HEK293 (cell line): Measurements from ENCODE around the gene DAGLA.

Experiments used
- CTCF ChIA-PET: fragments of 350-600 bp; formaldehyde crosslinking; extraction: SDS; loops from one replicate; lab custom pipeline; 2021; ENCODE audit warnings: antibody characterized with exemption; lab: Yijun Ruan, JAX
- POLR2A ChIA-PET: fragments of 300-600 bp; formaldehyde crosslinking; extraction: SDS; loops from one replicate; lab custom pipeline; 2020; ENCODE audit warnings: antibody characterized with exemption, inconsistent platforms; lab: Yijun Ruan, JAX
- H3K27ac ChIP-seq: fragments of 200-500 bp; sonication (Bioruptor generic); 2 replicates; pipeline ENCODE4 v1.5.1; 2014; ENCODE audit warnings: low read depth, low read length, control low read depth, inconsistent platforms; ENCODE audit errors: extremely low read depth
- H3K36me3 ChIP-seq, 2 experiments: fragments of 200-500 bp in 1 of 2; sonication (Bioruptor generic) in 1 of 2; 1 replicate in 1 of 2; 2 replicates in 1 of 2; pipeline ENCODE4 v1.5.1; 2014 to 2017; ENCODE audit warnings: inconsistent platforms in 2 of 2, low read length in 2 of 2; ENCODE audit not compliant: control insufficient read depth in 2 of 2, insufficient read depth in 1 of 2
- H3K4me1 ChIP-seq: fragments of 200-500 bp; sonication (Bioruptor generic); 2 replicates; pipeline ENCODE4 v1.5.1; 2014; ENCODE audit warnings: mild to moderate bottlenecking, low read length, inconsistent platforms; ENCODE audit not compliant: control insufficient read depth, insufficient read depth
- H3K4me3 ChIP-seq: 2 replicates; pipeline ENCODE4 v1.5.1; 2011; ENCODE audit warnings: low read depth, mild to moderate bottlenecking, control low read depth, low read length, moderate library complexity
- H3K9me3 ChIP-seq: fragments of 200-500 bp; sonication (Bioruptor generic); 2 replicates; pipeline ENCODE4 v1.5.1; 2014; ENCODE audit warnings: low read depth, low read length, inconsistent platforms; ENCODE audit not compliant: control insufficient read depth, insufficient read depth
- FEZF1 ChIP-seq: fragments of 450-650 bp; formaldehyde crosslinking; IDR thresholded peaks from 2 replicates; pipeline ENCODE4 v1.5.1; 2016; ENCODE audit warnings: missing biosample characterization, missing genetic modification characterization
- GFI1B ChIP-seq: fragments of 450-650 bp; formaldehyde crosslinking; IDR thresholded peaks from 2 replicates; pipeline ENCODE4 v1.5.1; 2016; ENCODE audit warnings: missing biosample characterization, missing genetic modification characterization
- HIC1 ChIP-seq: fragments of 450-650 bp; formaldehyde crosslinking; IDR thresholded peaks from 2 replicates; pipeline ENCODE4 v1.5.1; 2016; ENCODE audit warnings: missing biosample characterization, missing genetic modification characterization
- HOXC10 ChIP-seq: sonication (generic); formaldehyde crosslinking; IDR thresholded peaks from 2 replicates; pipeline ENCODE4 v1.8.1; 2023; ENCODE audit warnings: mild to moderate bottlenecking, missing genetic modification reagents
- KLF10 ChIP-seq: fragments of 450-650 bp; IDR thresholded peaks from 2 replicates; pipeline ENCODE4 v1.5.1; 2018; ENCODE audit warnings: missing biosample characterization, mild to moderate bottlenecking, missing genetic modification characterization
- SP2 ChIP-seq: fragments of 450-650 bp; formaldehyde crosslinking; IDR thresholded peaks from 2 replicates; pipeline ENCODE4 v1.5.1; 2016; ENCODE audit warnings: missing biosample characterization, missing genetic modification characterization
- WT1 ChIP-seq: fragments of 450-650 bp; formaldehyde crosslinking; IDR thresholded peaks from 2 replicates; pipeline ENCODE4 v1.5.1; 2016; ENCODE audit warnings: missing biosample characterization, missing genetic modification characterization
- ZBTB17 ChIP-seq: fragments of 450-650 bp; formaldehyde crosslinking; IDR thresholded peaks from 2 replicates; pipeline ENCODE4 v1.5.1; 2016; ENCODE audit warnings: missing biosample characterization, missing genetic modification characterization
- ZBTB26 ChIP-seq: fragments of 450-650 bp; formaldehyde crosslinking; optimal IDR thresholded peaks from 2 replicates; pipeline ENCODE3; 2016; ENCODE audit warnings: missing biosample characterization, mild to moderate bottlenecking, missing genetic modification characterization
- ZFP37 ChIP-seq: fragments of 450-650 bp; formaldehyde crosslinking; IDR thresholded peaks from 2 replicates; pipeline ENCODE4 v1.5.1; 2016; ENCODE audit warnings: missing biosample characterization, missing genetic modification characterization
- ZNF114 ChIP-seq: fragments of 450-650 bp; formaldehyde crosslinking; IDR thresholded peaks from 2 replicates; pipeline ENCODE4 v1.5.0; 2017; ENCODE audit warnings: missing biosample characterization, missing genetic modification characterization
- ZNF202 ChIP-seq: fragments of 450-650 bp; formaldehyde crosslinking; IDR thresholded peaks from 2 replicates; pipeline ENCODE4 v1.5.1; 2016; ENCODE audit warnings: missing biosample characterization, missing genetic modification characterization, borderline replicate concordance
- ZNF23 ChIP-seq: fragments of 450-650 bp; formaldehyde crosslinking; IDR thresholded peaks from 2 replicates; pipeline ENCODE4 v1.5.1; 2016; ENCODE audit warnings: missing biosample characterization, missing genetic modification characterization, borderline replicate concordance
- ZNF239 ChIP-seq: fragments of 450-650 bp; formaldehyde crosslinking; IDR thresholded peaks from 2 replicates; pipeline ENCODE4 v1.5.1; 2016; ENCODE audit warnings: missing biosample characterization, missing genetic modification characterization
- ZNF394 ChIP-seq: fragments of 450-650 bp; formaldehyde crosslinking; IDR thresholded peaks from 2 replicates; pipeline ENCODE4 v1.5.1; 2016; ENCODE audit warnings: missing biosample characterization, missing genetic modification characterization, mild to moderate bottlenecking, moderate library complexity, borderline replicate concordance
- ZNF560 ChIP-seq: fragments of 450-650 bp; formaldehyde crosslinking; IDR thresholded peaks from 2 replicates; pipeline ENCODE4 v1.5.1; 2017; ENCODE audit warnings: missing biosample characterization, missing genetic modification characterization, borderline replicate concordance
- ZNF610 ChIP-seq: fragments of 450-650 bp; formaldehyde crosslinking; IDR thresholded peaks from 2 replicates; pipeline ENCODE4 v1.5.1; 2016; ENCODE audit warnings: missing biosample characterization, missing genetic modification characterization, borderline replicate concordance
- ZNF658 ChIP-seq: fragments of 450-650 bp; formaldehyde crosslinking; IDR thresholded peaks from 2 replicates; pipeline ENCODE4; 2016; ENCODE audit warnings: missing biosample characterization, missing genetic modification characterization
- ZNF660 ChIP-seq: fragments of 450-650 bp; IDR thresholded peaks from 2 replicates; pipeline ENCODE4 v1.5.1; 2018; ENCODE audit warnings: missing biosample characterization, mild to moderate bottlenecking, missing genetic modification characterization
- ZNF707 ChIP-seq: fragments of 450-650 bp; formaldehyde crosslinking; IDR thresholded peaks from 2 replicates; pipeline ENCODE4 v1.5.1; 2016; ENCODE audit warnings: missing biosample characterization, missing genetic modification characterization
- ZNF768 ChIP-seq: fragments of 450-650 bp; formaldehyde crosslinking; IDR thresholded peaks from 2 replicates; pipeline ENCODE4 v1.5.1; 2018; ENCODE audit warnings: missing biosample characterization, mild to moderate bottlenecking, missing genetic modification characterization
- ZNF776 ChIP-seq: fragments of 450-650 bp; formaldehyde crosslinking; IDR thresholded peaks from 2 replicates; pipeline ENCODE4 v1.5.0; 2017; ENCODE audit warnings: missing biosample characterization, missing genetic modification characterization, borderline replicate concordance
- ZNF791 ChIP-seq: fragments of 450-650 bp; formaldehyde crosslinking; IDR thresholded peaks from 2 replicates; pipeline ENCODE4 v1.5.1; 2016; ENCODE audit warnings: missing biosample characterization, missing genetic modification characterization
- ZSCAN16 ChIP-seq: fragments of 450-650 bp; formaldehyde crosslinking; IDR thresholded peaks from 2 replicates; pipeline ENCODE4 v1.5.1; 2016; ENCODE audit warnings: missing biosample characterization, missing genetic modification characterization
- ZXDB ChIP-seq: fragments of 450-650 bp; formaldehyde crosslinking; IDR thresholded peaks from 2 replicates; pipeline ENCODE4 v1.5.1; 2016; ENCODE audit warnings: missing biosample characterization, missing genetic modification characterization
- TF ChIP-seq, protein P1 (sequence below): fragments of 450-650 bp; formaldehyde crosslinking; IDR thresholded peaks from 2 replicates; pipeline ENCODE4 v1.5.1; 2016; ENCODE audit warnings: missing biosample characterization, missing genetic modification characterization, borderline replicate concordance
- TF ChIP-seq, protein P2 (sequence below): fragments of 450-650 bp; formaldehyde crosslinking; IDR thresholded peaks from 2 replicates; pipeline ENCODE4 v1.5.1; 2016; ENCODE audit warnings: missing biosample characterization, missing genetic modification characterization
- TF ChIP-seq, protein P3 (sequence below): fragments of 450-650 bp; formaldehyde crosslinking; IDR thresholded peaks from 2 replicates; pipeline ENCODE4 v1.5.0; 2017; ENCODE audit warnings: missing biosample characterization, missing genetic modification characterization, borderline replicate concordance

Gene DAGLA

GRCh38 chr11:61793083-61793828 lies 113.1 kb downstream of the DAGLA start:
- ChIA-PET CTCF (interaction anchor here (0.6 to 9.0 kb wide), 9 partner anchors 8 to 601 kb away, joined by 3 to 118 read pairs (median 6); no protein-coding TSS in a partner anchor), POLR2A (interaction anchor here (1.1 to 3.6 kb wide), 8 partner anchors 8 to 156 kb away, joined by 3 to 38 read pairs (median 5); partner anchors contain the start of genes FADS1 and FADS2)
- 0 out of 2 replicates have a peak, but pooled peaks cover 3% of the 10 kb centered on the region for H3K4me1 ChIP-seq
- peak overlapping the region; percentile 89 for H3K27ac ChIP-seq
- no peaks in the 10 kb centered on the region for H3K9me3 ChIP-seq
- H3K4me3 ChIP-seq = peak overlapping the region; percentile 87
- H3K36me3 ChIP-seq = peaks cover 0 to 61% of the 10 kb centered on the region in 2 experiments; a peak in 2 of 3 replicates
- TF ChIP-seq FEZF1 (tag by site-specific recombination) (no peak), GFI1B (tag by site-specific recombination) (no peak), KLF10 (tag by site-specific recombination) (no peak), ZBTB26 (peak; percentile 47), ZSCAN16 (tag by site-specific recombination) (no peak), ZFP37 (no peak), ZNF610 (no peak), ZNF776 (tag by site-specific recombination) (no peak), ZNF239 (no peak), ZXDB (tag by site-specific recombination) (no peak), ZNF202 (tag by site-specific recombination) (no peak), HIC1 (tag by site-specific recombination) (no peak), ZNF23 (tag by site-specific recombination) (no peak), SP2 (tag by site-specific recombination) (no peak), ZBTB17 (tag by site-specific recombination) (peak; percentile 31; the same call in 1 of the 2 replicates), ZNF660 (tag by site-specific recombination) (0 out of 2 replicates have a peak, but pooled peaks have one; percentile 18), ZNF658 (tag by site-specific recombination) (no peak), ZNF114 (tag by site-specific recombination) (no peak), ZNF707 (tag by site-specific recombination) (no peak), ZNF394 (no peak), ZNF560 (tag by site-specific recombination) (no peak), ZNF791 (tag by site-specific recombination) (no peak), HOXC10 (CRISPR knock-in tag) (no peak), WT1 (tag by site-specific recombination) (no peak), ZNF768 (tag by site-specific recombination) (no peak)
- TF ChIP-seq, protein P1, sequence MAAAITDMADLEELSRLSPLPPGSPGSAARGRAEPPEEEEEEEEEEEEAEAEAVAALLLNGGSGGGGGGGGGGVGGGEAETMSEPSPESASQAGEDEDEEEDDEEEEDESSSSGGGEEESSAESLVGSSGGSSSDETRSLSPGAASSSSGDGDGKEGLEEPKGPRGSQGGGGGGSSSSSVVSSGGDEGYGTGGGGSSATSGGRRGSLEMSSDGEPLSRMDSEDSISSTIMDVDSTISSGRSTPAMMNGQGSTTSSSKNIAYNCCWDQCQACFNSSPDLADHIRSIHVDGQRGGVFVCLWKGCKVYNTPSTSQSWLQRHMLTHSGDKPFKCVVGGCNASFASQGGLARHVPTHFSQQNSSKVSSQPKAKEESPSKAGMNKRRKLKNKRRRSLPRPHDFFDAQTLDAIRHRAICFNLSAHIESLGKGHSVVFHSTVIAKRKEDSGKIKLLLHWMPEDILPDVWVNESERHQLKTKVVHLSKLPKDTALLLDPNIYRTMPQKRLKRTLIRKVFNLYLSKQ (tag by site-specific recombination) = no peak
- TF ChIP-seq, protein P2, sequence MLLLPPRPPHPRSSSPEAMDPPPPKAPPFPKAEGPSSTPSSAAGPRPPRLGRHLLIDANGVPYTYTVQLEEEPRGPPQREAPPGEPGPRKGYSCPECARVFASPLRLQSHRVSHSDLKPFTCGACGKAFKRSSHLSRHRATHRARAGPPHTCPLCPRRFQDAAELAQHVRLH (tag by site-specific recombination) = no peak
- TF ChIP-seq, protein P3, sequence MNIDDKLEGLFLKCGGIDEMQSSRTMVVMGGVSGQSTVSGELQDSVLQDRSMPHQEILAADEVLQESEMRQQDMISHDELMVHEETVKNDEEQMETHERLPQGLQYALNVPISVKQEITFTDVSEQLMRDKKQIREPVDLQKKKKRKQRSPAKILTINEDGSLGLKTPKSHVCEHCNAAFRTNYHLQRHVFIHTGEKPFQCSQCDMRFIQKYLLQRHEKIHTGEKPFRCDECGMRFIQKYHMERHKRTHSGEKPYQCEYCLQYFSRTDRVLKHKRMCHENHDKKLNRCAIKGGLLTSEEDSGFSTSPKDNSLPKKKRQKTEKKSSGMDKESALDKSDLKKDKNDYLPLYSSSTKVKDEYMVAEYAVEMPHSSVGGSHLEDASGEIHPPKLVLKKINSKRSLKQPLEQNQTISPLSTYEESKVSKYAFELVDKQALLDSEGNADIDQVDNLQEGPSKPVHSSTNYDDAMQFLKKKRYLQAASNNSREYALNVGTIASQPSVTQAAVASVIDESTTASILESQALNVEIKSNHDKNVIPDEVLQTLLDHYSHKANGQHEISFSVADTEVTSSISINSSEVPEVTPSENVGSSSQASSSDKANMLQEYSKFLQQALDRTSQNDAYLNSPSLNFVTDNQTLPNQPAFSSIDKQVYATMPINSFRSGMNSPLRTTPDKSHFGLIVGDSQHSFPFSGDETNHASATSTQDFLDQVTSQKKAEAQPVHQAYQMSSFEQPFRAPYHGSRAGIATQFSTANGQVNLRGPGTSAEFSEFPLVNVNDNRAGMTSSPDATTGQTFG (tag by site-specific recombination) = no peak
